Measurements from ENCODE around the gene RNF11.

DNA sequence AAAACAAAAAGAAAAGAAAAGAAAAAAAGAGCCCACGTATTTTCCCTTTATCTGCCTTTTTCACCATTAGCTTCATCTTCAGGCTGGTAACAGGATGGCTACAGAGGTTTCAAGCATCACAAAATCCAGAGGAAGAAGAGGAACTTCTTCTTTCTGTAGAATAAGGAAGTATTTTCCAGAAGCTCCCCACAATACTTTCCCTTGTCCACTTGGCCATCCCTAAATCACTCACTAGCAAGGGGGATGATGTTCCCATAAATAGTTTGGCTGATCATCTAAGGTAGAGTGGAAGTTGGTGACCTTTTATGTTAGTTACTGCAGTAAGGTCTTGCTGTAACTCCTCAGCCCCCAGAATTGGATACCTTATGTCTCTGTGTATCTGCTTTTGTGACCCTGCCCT lies 45.1 kb upstream of the RNF11 start:
- TF ChIP-seq, protein P1, sequence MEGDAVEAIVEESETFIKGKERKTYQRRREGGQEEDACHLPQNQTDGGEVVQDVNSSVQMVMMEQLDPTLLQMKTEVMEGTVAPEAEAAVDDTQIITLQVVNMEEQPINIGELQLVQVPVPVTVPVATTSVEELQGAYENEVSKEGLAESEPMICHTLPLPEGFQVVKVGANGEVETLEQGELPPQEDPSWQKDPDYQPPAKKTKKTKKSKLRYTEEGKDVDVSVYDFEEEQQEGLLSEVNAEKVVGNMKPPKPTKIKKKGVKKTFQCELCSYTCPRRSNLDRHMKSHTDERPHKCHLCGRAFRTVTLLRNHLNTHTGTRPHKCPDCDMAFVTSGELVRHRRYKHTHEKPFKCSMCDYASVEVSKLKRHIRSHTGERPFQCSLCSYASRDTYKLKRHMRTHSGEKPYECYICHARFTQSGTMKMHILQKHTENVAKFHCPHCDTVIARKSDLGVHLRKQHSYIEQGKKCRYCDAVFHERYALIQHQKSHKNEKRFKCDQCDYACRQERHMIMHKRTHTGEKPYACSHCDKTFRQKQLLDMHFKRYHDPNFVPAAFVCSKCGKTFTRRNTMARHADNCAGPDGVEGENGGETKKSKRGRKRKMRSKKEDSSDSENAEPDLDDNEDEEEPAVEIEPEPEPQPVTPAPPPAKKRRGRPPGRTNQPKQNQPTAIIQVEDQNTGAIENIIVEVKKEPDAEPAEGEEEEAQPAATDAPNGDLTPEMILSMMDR (IDR thresholded peaks at IDR 0.05; ENCODE audit: poor library complexity, severe bottlenecking): no peak
- TF ChIP-seq POLR2AphosphoS5 (IDR thresholded peaks at IDR 0.05): no peak
- no peak for TF ChIP-seq RAD21 (conservative IDR thresholded peaks at IDR 0.05)
- TF ChIP-seq, protein P2, sequence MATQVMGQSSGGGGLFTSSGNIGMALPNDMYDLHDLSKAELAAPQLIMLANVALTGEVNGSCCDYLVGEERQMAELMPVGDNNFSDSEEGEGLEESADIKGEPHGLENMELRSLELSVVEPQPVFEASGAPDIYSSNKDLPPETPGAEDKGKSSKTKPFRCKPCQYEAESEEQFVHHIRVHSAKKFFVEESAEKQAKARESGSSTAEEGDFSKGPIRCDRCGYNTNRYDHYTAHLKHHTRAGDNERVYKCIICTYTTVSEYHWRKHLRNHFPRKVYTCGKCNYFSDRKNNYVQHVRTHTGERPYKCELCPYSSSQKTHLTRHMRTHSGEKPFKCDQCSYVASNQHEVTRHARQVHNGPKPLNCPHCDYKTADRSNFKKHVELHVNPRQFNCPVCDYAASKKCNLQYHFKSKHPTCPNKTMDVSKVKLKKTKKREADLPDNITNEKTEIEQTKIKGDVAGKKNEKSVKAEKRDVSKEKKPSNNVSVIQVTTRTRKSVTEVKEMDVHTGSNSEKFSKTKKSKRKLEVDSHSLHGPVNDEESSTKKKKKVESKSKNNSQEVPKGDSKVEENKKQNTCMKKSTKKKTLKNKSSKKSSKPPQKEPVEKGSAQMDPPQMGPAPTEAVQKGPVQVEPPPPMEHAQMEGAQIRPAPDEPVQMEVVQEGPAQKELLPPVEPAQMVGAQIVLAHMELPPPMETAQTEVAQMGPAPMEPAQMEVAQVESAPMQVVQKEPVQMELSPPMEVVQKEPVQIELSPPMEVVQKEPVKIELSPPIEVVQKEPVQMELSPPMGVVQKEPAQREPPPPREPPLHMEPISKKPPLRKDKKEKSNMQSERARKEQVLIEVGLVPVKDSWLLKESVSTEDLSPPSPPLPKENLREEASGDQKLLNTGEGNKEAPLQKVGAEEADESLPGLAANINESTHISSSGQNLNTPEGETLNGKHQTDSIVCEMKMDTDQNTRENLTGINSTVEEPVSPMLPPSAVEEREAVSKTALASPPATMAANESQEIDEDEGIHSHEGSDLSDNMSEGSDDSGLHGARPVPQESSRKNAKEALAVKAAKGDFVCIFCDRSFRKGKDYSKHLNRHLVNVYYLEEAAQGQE (IDR thresholded peaks at IDR 0.05; ENCODE audit: borderline replicate concordance): no peak
